GM23248 (cell line): Measurements from ENCODE around the gene PARP16. TPM values are rescaled to one million over a fixed set of nuclear protein-coding genes. Genes with fewer than 3 reads are reported as not detected.

Source experiments
- DNase-seq: peaks from one replicate; pipeline ENCODE4 v3.0.0-alpha.2; 2015
- H2AFZ ChIP-seq: fragments of 200-600 bp; sonication (generic); 2 replicates; pipeline ENCODE4 v1.6.1; 2016; ENCODE audit warnings: antibody characterized with exemption
- H3F3A ChIP-seq: fragments of 200-600 bp; sonication (generic); 2 replicates; pipeline ENCODE4 v1.6.1; 2016; ENCODE audit warnings: mild to moderate bottlenecking, antibody characterized with exemption, mixed run types; ENCODE audit not compliant: insufficient read depth
- H3K27ac ChIP-seq: fragments of 200-600 bp; sonication (generic); 2 replicates; pipeline ENCODE4 v1.5.1; 2016; ENCODE audit warnings: mild to moderate bottlenecking
- H3K27me3 ChIP-seq: fragments of 200-600 bp; sonication (generic); replicated peaks from 2 replicates; pipeline ENCODE4 v1.6.1; 2016; ENCODE audit warnings: mild to moderate bottlenecking; ENCODE audit not compliant: insufficient read depth
- H3K36me3 ChIP-seq: fragments of 200-600 bp; sonication (generic); 2 replicates; pipeline ENCODE4 v1.6.1; 2016; ENCODE audit warnings: low read depth, mild to moderate bottlenecking
- H3K4me1 ChIP-seq: fragments of 200-600 bp; sonication (generic); 2 replicates; pipeline ENCODE4 v1.6.1; 2016; ENCODE audit warnings: mild to moderate bottlenecking; ENCODE audit not compliant: insufficient read depth
- H3K4me2 ChIP-seq: fragments of 200-600 bp; sonication (generic); one replicate; pipeline ENCODE4 v1.6.1; 2016; ENCODE audit warnings: mild to moderate bottlenecking; ENCODE audit not compliant: unreplicated experiment
- H3K4me3 ChIP-seq: fragments of 200-600 bp; sonication (generic); 2 replicates; pipeline ENCODE4 v1.5.1; 2016; ENCODE audit warnings: mild to moderate bottlenecking
- H3K79me2 ChIP-seq: fragments of 200-600 bp; sonication (generic); 2 replicates; pipeline ENCODE4 v1.6.1; 2016; ENCODE audit warnings: mild to moderate bottlenecking; ENCODE audit not compliant: insufficient read depth
- H3K9ac ChIP-seq: fragments of 200-600 bp; sonication (generic); 2 replicates; pipeline ENCODE4 v1.6.1; 2016; ENCODE audit warnings: mild to moderate bottlenecking
- H3K9me2 ChIP-seq: fragments of 200-600 bp; sonication (generic); 2 replicates; pipeline ENCODE4 v1.6.1; 2016; ENCODE audit warnings: mixed run types, mild to moderate bottlenecking, moderate library complexity; ENCODE audit not compliant: insufficient read depth
- H3K9me3 ChIP-seq: fragments of 200-600 bp; sonication (generic); one replicate; pipeline ENCODE4 v1.6.1; 2017; ENCODE audit warnings: low read depth
- H4K20me1 ChIP-seq: fragments of 200-600 bp; sonication (generic); 2 replicates; pipeline ENCODE4 v1.6.0; 2016; ENCODE audit not compliant: insufficient read depth
- EZH2 ChIP-seq: fragments of 200-600 bp; sonication (generic); IDR thresholded peaks from 2 replicates; pipeline ENCODE4 v1.6.1; 2018; ENCODE audit warnings: antibody characterized with exemption, mild to moderate bottlenecking; ENCODE audit not compliant: insufficient read depth, poor library complexity, severe bottlenecking
- EZH2phosphoT487 ChIP-seq: fragments of 200-600 bp; sonication (generic); IDR thresholded peaks from 2 replicates; pipeline ENCODE4 v1.6.1; 2018; ENCODE audit warnings: antibody characterized with exemption, moderate library complexity, mild to moderate bottlenecking, low read depth; ENCODE audit not compliant: insufficient read depth
- WGBS, 2 experiments: methylation state at CpG; one replicate each; pipeline ENCODE4 v1.1.6; 2015 to 2017; ENCODE audit warnings: low lambda C conversion rate in 2 of 2, low coverage in 1 of 2; ENCODE audit errors: missing lambda C conversion rate in 2 of 2; 5-methylcytosine and 5-hydroxymethylcytosine counted together
- in situ Hi-C: fragments of 300-500 bp; cut with MboI; formaldehyde crosslinking; loops from 2 replicates; pipeline ENCODE4 v1.15.0; 2020
- polyA plus RNA-seq: library from polyadenylated mRNA; unstranded; fragments of >200 nt; fragmentation: Nextera tagmentation; extraction: Ambion mirVana; gene quantifications from 2 replicates; pipeline ENCODE4 v1.2.1, GENCODE V29; 2016
- total RNA-seq: library from RNA; depleted of rRNA; stranded (reverse); fragments of >200 nt; shearing (Covaris generic); gene quantifications from 2 replicates; pipeline ENCODE4 v1.2.3, GENCODE V29; 2014

The PARP16 gene
- total and polyA plus RNA-seq, 2 experiments from 2014 or later, result 5.6 to 7.7 TPM

- Histone ChIP-seq H3K9ac (no peak overlapping the region), H3K36me3 (no peaks in the 10 kb centered on the region), H3K9me3 (no peaks in the 10 kb centered on the region), H3K27me3 (peaks cover 23% of the 10 kb centered on the region), H3K4me3 (no peak overlapping the region), H2AFZ (no peak overlapping the region), H3K4me1 (no peaks in the 10 kb centered on the region), H3K4me2 (no peak overlapping the region), H4K20me1 (no peaks in the 10 kb centered on the region), H3K27ac (no peak overlapping the region), H3K79me2 (no peaks in the 10 kb centered on the region), H3F3A (peaks cover 4% of the 10 kb centered on the region), H3K9me2 (no peaks in the 10 kb centered on the region)
- WGBS, 2 experiments, result 6 to 17% methylated on average over 3 of the region's 3 CpGs
- DNase-seq, result no peak
- in situ Hi-C loops, result no loop called here
- TF ChIP-seq EZH2 (no peak), EZH2phosphoT487 (no peak)
Observed at GRCh38 chr15:65311760-65312159, 25.1 kb upstream of the PARP16 start.

GRCh38 chr15:65310431-65311137 lies 23.9 kb upstream of the PARP16 start:
- Histone ChIP-seq H3F3A (peaks cover 16% of the 10 kb centered on the region), H3K9me2 (no peaks in the 10 kb centered on the region), H3K79me2 (no peaks in the 10 kb centered on the region), H3K4me1 (no peaks in the 10 kb centered on the region), H3K27ac (no peak overlapping the region), H3K9me3 (no peaks in the 10 kb centered on the region), H2AFZ (no peak overlapping the region), H3K9ac (no peak overlapping the region), H3K4me3 (no peak overlapping the region), H3K4me2 (no peak overlapping the region), H3K27me3 (peaks cover 13% of the 10 kb centered on the region), H4K20me1 (no peaks in the 10 kb centered on the region), H3K36me3 (no peaks in the 10 kb centered on the region)
- WGBS, 2 experiments, result 80 to 83% methylated on average over 10 of the region's 10 CpGs
- DNase-seq, result peak; percentile 13
- TF ChIP-seq EZH2, result no peak
- no peak for TF ChIP-seq EZH2phosphoT487
- in situ Hi-C loops, result no loop called here

GRCh38 chr15:65309882-65310418 lies 23.3 kb upstream of the PARP16 start:
- Histone ChIP-seq H3K4me2 (no peak overlapping the region), H3K9ac (no peak overlapping the region), H3K9me3 (no peaks in the 10 kb centered on the region), H3K4me1 (no peaks in the 10 kb centered on the region), H4K20me1 (no peaks in the 10 kb centered on the region), H3F3A (peaks cover 22% of the 10 kb centered on the region), H3K27ac (no peak overlapping the region), H3K4me3 (no peak overlapping the region), H3K9me2 (no peaks in the 10 kb centered on the region), H3K27me3 (peaks cover 13% of the 10 kb centered on the region), H3K36me3 (no peaks in the 10 kb centered on the region), H3K79me2 (no peaks in the 10 kb centered on the region), H2AFZ (no peak overlapping the region)
- no peak for DNase-seq
- TF ChIP-seq EZH2phosphoT487 (no peak), EZH2 (no peak)
- in situ Hi-C loops, result no loop called here
- WGBS, 2 experiments, result 76 to 82% methylated on average over 12 of the region's 12 CpGs

GRCh38 chr15:65307978-65308377 lies 21.3 kb upstream of the PARP16 start:
- no peak overlapping the region for H3K9ac ChIP-seq
- H3F3A ChIP-seq, result peaks cover 23% of the 10 kb centered on the region
- no peak for TF ChIP-seq EZH2
- no peak for TF ChIP-seq EZH2phosphoT487
- H3K9me3 ChIP-seq, result no peaks in the 10 kb centered on the region
- H3K27ac ChIP-seq, result no peak overlapping the region
- no peaks in the 10 kb centered on the region for H4K20me1 ChIP-seq
- no peaks in the 10 kb centered on the region for H3K9me2 ChIP-seq
- H3K4me1 ChIP-seq, result peaks cover 5% of the 10 kb centered on the region; the same call in 1 of the 2 replicates
- H3K36me3 ChIP-seq, result no peaks in the 10 kb centered on the region
- H2AFZ ChIP-seq, result no peak overlapping the region
- DNase-seq, result no peak
- peaks cover 9% of the 10 kb centered on the region for H3K27me3 ChIP-seq
- H3K4me3 ChIP-seq, result no peak overlapping the region
- H3K4me2 ChIP-seq, result no peak overlapping the region
- WGBS, 2 experiments, result 59 to 64% methylated on average over 6 of the region's 6 CpGs
- in situ Hi-C loops, result no loop called here
- H3K79me2 ChIP-seq, result no peaks in the 10 kb centered on the region
